ENCODE measurements around the gene GFI1. TPM values are rescaled to one million over a fixed set of nuclear protein-coding genes. Genes with fewer than 3 reads are reported as not detected.

GFI1 gene
- total RNA-seq, 6 donors from 2014 or later = 2.0 to 7.3 (median 4.0) TPM

DNA sequence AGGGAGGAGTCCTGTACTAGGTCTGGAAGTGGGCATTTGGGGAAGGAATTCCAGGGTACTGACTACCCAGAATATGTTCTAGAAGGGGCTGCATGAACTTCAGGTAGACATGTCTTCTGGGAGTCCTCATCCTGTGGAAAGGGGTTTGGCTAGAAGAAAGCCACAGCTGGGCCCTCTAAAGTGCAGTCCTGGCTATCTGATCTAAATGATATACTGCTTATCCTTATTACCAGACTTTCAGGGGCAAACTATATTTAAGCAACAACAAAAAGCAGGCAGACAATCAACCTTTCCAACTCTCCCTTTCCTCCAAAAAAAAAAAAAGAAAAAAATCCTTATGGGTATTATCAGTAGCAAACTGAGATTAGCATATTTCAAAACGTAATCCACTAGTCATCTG lies 29.8 kb upstream of the GFI1 start:
- Histone ChIP-seq H3K4me3 (no peak overlapping the region), H3K27me3 (no peaks in the 10 kb centered on the region), H3K36me3 (peaks cover 0 to 12% (median 0%) of the 10 kb centered on the region in 4 donors), H3K9me3 (no peaks in the 10 kb centered on the region), H3K27ac (no peak overlapping the region), H3K4me1 (no peaks in the 10 kb centered on the region)
- ATAC-seq (ENCODE audit: low FRiP score in 2 of 2) (no peak), DNase-seq (no peak)
- WGBS, 2 donors = 93 to 96% methylated on average over 1 of the region's 1 CpG
- TF ChIP-seq, protein P1, sequence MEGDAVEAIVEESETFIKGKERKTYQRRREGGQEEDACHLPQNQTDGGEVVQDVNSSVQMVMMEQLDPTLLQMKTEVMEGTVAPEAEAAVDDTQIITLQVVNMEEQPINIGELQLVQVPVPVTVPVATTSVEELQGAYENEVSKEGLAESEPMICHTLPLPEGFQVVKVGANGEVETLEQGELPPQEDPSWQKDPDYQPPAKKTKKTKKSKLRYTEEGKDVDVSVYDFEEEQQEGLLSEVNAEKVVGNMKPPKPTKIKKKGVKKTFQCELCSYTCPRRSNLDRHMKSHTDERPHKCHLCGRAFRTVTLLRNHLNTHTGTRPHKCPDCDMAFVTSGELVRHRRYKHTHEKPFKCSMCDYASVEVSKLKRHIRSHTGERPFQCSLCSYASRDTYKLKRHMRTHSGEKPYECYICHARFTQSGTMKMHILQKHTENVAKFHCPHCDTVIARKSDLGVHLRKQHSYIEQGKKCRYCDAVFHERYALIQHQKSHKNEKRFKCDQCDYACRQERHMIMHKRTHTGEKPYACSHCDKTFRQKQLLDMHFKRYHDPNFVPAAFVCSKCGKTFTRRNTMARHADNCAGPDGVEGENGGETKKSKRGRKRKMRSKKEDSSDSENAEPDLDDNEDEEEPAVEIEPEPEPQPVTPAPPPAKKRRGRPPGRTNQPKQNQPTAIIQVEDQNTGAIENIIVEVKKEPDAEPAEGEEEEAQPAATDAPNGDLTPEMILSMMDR (IDR thresholded peaks at IDR 0.05) = no peak
- TF ChIP-seq POLR2AphosphoS5 (IDR thresholded peaks at IDR 0.05) = no peak
- no peak for TF ChIP-seq POLR2A (IDR thresholded peaks at IDR 0.05)
- no peak for TF ChIP-seq EP300 (IDR thresholded peaks at IDR 0.05)

- WGBS, 2 donors = 63 to 71% methylated on average over 3 of the region's 3 CpGs
Measured at GRCh38 chr1:92515796-92516201, 29.1 kb upstream of the GFI1 start.

GRCh38 chr1:92511541-92511940 lies 24.8 kb upstream of the GFI1 start:
- DNase-seq (no peak), ATAC-seq (ENCODE audit: low FRiP score in 2 of 2) (no peak)
- no peak overlapping the region for H3K27ac ChIP-seq
- 90 to 94% methylated on average over 4 of the region's 4 CpGs for WGBS, 2 donors
- H3K4me1 ChIP-seq = no peaks in the 10 kb centered on the region
- H3K36me3 ChIP-seq = peaks cover 0 to 22% (median 0%) of the 10 kb centered on the region in 4 donors
- no peaks in the 10 kb centered on the region for H3K9me3 ChIP-seq
- no peak overlapping the region for H3K4me3 ChIP-seq
- no peak for TF ChIP-seq POLR2AphosphoS5 (IDR thresholded peaks at IDR 0.05)
- H3K27me3 ChIP-seq = no peaks in the 10 kb centered on the region

More at GRCh38 chr1:92515796-92516201, 29.1 kb upstream of the GFI1 start:
- ATAC-seq (ENCODE audit: low FRiP score in 2 of 2) (no peak), DNase-seq (no peak)
- H3K27me3 ChIP-seq = no peaks in the 10 kb centered on the region
- no peak overlapping the region for H3K4me3 ChIP-seq
- peaks cover 0 to 12% (median 0%) of the 10 kb centered on the region in 4 donors for H3K36me3 ChIP-seq
- TF ChIP-seq POLR2A (IDR thresholded peaks at IDR 0.05) (no peak), EP300 (IDR thresholded peaks at IDR 0.05) (no peak), POLR2AphosphoS5 (IDR thresholded peaks at IDR 0.05) (no peak)
- TF ChIP-seq, protein P1 (IDR thresholded peaks at IDR 0.05) = no peak
- H3K4me1 ChIP-seq = no peaks in the 10 kb centered on the region
- no peaks in the 10 kb centered on the region for H3K9me3 ChIP-seq
- no peak overlapping the region for H3K27ac ChIP-seq

DNA sequence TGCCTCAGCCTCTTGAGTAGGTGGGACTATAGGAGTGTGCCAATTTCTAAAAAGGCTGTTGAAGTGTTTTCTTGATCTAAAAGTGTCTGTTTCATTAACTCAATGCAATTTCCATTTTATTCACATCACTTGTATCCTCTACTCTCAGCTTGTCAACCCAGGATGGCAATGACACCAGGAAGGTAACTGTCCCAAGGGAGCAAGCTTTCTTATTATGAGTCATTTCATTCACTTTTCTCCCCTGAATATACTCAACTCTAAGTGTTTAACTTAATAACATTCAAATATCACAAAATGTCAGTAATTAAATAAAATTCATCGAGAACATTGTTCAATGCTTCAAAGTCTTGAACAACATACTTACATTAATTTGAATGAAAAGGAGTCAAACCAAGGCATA lies 22.9 kb upstream of the GFI1 start:
- ATAC-seq (ENCODE audit: low FRiP score in 2 of 2) (no peak), DNase-seq (no peak)
- Histone ChIP-seq H3K9me3 (no peaks in the 10 kb centered on the region), H3K27me3 (no peaks in the 10 kb centered on the region), H3K36me3 (peaks cover 0 to 22% (median 0%) of the 10 kb centered on the region in 4 donors), H3K4me1 (no peaks in the 10 kb centered on the region), H3K27ac (no peak overlapping the region), H3K4me3 (no peak overlapping the region)
- WGBS, 2 donors = 95 to 97% methylated on average over 1 of the region's 1 CpG
- TF ChIP-seq EP300 (IDR thresholded peaks at IDR 0.05) = no peak
- no peak for TF ChIP-seq POLR2A (IDR thresholded peaks at IDR 0.05)
- TF ChIP-seq, protein P1 (IDR thresholded peaks at IDR 0.05) = no peak
- TF ChIP-seq POLR2AphosphoS5 (IDR thresholded peaks at IDR 0.05) = no peak

- H3K27ac ChIP-seq = no peak overlapping the region
- no peak for DNase-seq
- 63 to 68% methylated on average over 6 of the region's 6 CpGs for WGBS, 2 donors
- TF ChIP-seq, protein P1 (IDR thresholded peaks at IDR 0.05) = no peak
- TF ChIP-seq EP300 (IDR thresholded peaks at IDR 0.05) = no peak
- TF ChIP-seq POLR2A (IDR thresholded peaks at IDR 0.05) = no peak
- no peaks in the 10 kb centered on the region for H3K27me3 ChIP-seq
- H3K9me3 ChIP-seq = no peaks in the 10 kb centered on the region
- H3K36me3 ChIP-seq = peaks cover 0 to 10% (median 0%) of the 10 kb centered on the region in 4 donors
- H3K4me1 ChIP-seq = no peaks in the 10 kb centered on the region
- no peak overlapping the region for H3K4me3 ChIP-seq
- ATAC-seq (ENCODE audit: low FRiP score in 2 of 2) = peak; percentile 16 to 43
Measured at GRCh38 chr1:92505015-92505692, 18.4 kb upstream of the GFI1 start.
